ENCODE measurements around the gene WAPL. TPM values are rescaled to one million over a fixed set of nuclear protein-coding genes. Genes with fewer than 3 reads are reported as not detected.

The WAPL gene
- total and polyA plus RNA-seq, 12 donors = 11.1 to 44.5 (median 31.2) TPM

DNA sequence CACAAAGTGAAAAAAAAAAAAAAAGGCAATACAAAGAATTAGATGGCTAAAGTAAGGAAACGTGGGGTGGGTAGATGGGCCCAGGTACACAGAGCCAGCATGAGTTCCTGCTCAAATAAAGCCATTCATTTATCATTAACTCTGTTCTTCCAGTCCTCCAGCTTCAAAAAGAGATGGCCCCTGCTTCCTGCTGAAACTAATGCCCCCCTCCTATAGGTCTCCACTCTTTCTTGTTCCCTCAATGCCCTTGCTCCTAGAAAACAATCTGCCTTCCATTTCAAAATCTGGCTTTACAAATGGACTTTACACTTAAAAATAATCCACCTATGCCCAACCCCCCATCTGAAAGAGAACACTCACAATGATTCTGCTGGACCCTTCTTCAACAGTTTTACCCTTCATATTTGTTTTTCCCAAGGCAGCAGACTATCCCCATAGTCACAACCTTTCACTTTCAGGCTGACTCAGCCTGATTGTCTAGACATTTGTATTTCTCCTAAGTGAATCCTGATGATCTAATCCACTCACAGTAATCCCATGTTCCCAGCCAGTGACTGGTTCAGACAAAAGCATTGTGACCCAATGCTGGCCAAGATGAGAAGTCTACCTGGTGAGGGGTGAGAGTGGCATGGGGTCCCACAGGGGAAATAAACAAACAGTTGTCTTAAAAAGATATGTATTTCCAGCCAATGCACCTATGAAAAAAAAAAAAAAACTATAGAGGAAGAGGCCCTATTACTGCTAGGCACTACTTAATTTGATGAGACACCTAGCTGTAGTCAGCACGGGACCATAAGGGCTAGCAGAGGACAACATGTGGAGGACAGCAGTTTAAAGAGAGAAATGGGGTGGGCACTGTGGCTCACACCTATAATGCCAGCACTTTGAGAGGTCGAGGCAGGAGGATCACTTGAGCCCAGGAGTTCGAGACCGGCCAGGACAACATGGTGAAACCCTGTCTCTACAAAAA lies 80.4 kb downstream of the WAPL start:
- no peaks in the 10 kb centered on the region for H3K27me3 ChIP-seq
- no peak overlapping the region for H3K4me3 ChIP-seq
- 97 to 99% (median 98%) methylated on average over 5 of the region's 5 CpGs for WGBS, 4 donors
- intact Hi-C loops (cut with DNase I) = no loop called here
- no peaks in the 10 kb centered on the region for H3K9me3 ChIP-seq (replicated peaks in 1 of 3)
- peak in 2 of 7 donors; percentile 5 to 14 for DNase-seq
- H3K36me3 ChIP-seq (replicated peaks in 1 of 2) = peaks cover 0 to 73% of the 10 kb centered on the region in 2 donors
- H3K4me1 ChIP-seq (replicated peaks in 1 of 2) = peaks cover 0 to 17% of the 10 kb centered on the region in 2 donors
- TF ChIP-seq, protein P1, sequence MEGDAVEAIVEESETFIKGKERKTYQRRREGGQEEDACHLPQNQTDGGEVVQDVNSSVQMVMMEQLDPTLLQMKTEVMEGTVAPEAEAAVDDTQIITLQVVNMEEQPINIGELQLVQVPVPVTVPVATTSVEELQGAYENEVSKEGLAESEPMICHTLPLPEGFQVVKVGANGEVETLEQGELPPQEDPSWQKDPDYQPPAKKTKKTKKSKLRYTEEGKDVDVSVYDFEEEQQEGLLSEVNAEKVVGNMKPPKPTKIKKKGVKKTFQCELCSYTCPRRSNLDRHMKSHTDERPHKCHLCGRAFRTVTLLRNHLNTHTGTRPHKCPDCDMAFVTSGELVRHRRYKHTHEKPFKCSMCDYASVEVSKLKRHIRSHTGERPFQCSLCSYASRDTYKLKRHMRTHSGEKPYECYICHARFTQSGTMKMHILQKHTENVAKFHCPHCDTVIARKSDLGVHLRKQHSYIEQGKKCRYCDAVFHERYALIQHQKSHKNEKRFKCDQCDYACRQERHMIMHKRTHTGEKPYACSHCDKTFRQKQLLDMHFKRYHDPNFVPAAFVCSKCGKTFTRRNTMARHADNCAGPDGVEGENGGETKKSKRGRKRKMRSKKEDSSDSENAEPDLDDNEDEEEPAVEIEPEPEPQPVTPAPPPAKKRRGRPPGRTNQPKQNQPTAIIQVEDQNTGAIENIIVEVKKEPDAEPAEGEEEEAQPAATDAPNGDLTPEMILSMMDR (IDR thresholded peaks at IDR 0.05) = no peak
- TF ChIP-seq POLR2A (IDR thresholded peaks at IDR 0.05) = no peak
- no peak overlapping the region for H3K27ac ChIP-seq

DNA sequence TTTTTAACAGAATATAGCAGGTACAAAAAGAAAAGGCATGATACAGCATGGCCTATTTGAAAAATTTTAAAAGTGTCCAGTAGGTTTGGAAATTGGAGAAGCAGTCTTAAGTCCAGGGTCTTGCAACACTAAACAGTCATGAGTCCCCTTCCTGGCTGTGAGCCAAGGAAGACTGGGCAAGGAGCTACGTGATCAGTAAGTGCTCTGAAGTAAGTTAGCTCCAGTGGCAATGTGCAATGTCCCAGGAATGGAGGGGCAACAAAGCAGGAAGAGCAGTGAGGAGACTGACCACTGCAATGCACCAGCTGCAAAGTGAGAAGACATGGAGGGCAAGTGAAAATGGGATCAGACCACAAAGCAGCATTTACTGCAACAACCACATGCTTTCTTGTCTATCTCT lies 82.0 kb downstream of the WAPL start:
- peaks cover 0 to 17% of the 10 kb centered on the region in 2 donors for H3K4me1 ChIP-seq (replicated peaks in 1 of 2)
- no peaks in the 10 kb centered on the region for H3K9me3 ChIP-seq (replicated peaks in 1 of 3)
- H3K36me3 ChIP-seq (replicated peaks in 1 of 2) = peaks cover 0 to 67% of the 10 kb centered on the region in 2 donors
- peak overlapping the region in 1 of 5 donors; percentile 50 for H3K27ac ChIP-seq
- DNase-seq = peak; percentile 56 to 90 (median 87)
- H3K4me3 ChIP-seq = no peak overlapping the region
- TF ChIP-seq, protein P1 (IDR thresholded peaks at IDR 0.05) = peak in 3 of 6 experiments; percentile 13 to 28 (median 27)
- TF ChIP-seq POLR2A (IDR thresholded peaks at IDR 0.05) = no peak
- no peaks in the 10 kb centered on the region for H3K27me3 ChIP-seq
- intact Hi-C loops (cut with DNase I) = no loop called here
- 4 to 18% (median 10%) methylated on average over 1 of the region's 1 CpG for WGBS, 4 donors

DNA sequence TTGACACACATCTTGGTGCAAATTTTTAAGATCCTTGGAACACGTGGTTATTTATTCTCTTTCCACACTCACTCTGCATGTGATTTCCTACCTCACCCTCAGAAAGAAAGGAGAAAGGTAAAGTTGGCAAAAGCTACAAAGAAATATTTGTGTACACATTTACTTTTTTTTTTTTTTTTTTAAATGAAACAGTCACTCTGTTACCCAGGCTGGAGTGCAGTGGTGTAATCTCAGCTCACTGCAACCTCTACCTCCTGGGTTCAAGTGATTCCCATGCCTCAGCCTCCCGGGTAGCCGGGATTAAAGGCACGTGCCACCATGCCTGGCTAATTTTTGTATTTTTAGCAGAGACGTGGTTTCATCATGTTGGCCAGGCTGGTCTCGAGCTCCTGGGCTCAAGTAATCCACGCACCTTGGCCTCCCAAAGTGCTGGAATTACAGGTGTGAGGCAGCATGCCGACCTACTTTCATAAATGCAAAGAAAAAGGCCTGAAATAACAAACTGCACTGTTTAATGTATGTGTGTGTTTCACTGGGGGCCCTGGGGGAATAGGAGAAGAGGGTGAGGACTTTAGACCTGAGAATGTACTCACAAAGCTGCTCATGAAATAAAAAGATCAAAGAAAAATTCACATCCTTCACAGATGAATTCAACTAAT lies 83.4 kb downstream of the WAPL start:
- no peak overlapping the region for H3K27ac ChIP-seq
- DNase-seq = no peak
- no peak for TF ChIP-seq POLR2A (IDR thresholded peaks at IDR 0.05)
- TF ChIP-seq, protein P1 (IDR thresholded peaks at IDR 0.05) = no peak
- 85 to 92% (median 87%) methylated on average over 8 of the region's 8 CpGs for WGBS, 4 donors
- peaks cover 0 to 17% of the 10 kb centered on the region in 2 donors for H3K4me1 ChIP-seq (replicated peaks in 1 of 2)
- intact Hi-C loops (cut with DNase I) = no loop called here
- no peaks in the 10 kb centered on the region for H3K27me3 ChIP-seq
- peaks cover 0 to 58% of the 10 kb centered on the region in 2 donors for H3K36me3 ChIP-seq (replicated peaks in 1 of 2)
- H3K9me3 ChIP-seq (replicated peaks in 1 of 3) = no peaks in the 10 kb centered on the region
- H3K4me3 ChIP-seq = no peak overlapping the region

DNA sequence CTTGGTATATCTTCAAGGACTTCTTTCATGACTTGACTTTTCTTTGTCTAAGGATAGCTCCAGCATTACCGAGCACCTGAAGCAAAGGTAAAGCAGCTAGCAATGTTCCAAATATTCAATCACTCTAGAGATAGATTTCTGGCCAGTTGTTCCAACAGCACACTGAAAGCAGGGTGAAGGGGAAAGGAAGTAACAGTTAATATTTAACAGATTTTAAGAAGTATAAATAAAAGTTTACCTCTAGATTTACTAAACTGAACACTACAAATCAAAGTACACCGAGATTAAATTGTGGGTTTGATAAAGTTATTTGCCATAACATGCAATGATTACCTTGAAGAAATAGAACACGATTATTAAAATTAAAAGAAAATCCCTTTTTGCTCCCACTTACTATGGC lies 84.1 kb downstream of the WAPL start:
- no peak for DNase-seq
- intact Hi-C loops (cut with DNase I) = no loop called here
- Histone ChIP-seq H3K27ac (no peak overlapping the region), H3K4me1 (replicated peaks in 1 of 2) (peaks cover 0 to 17% of the 10 kb centered on the region in 2 donors), H3K27me3 (no peaks in the 10 kb centered on the region), H3K36me3 (replicated peaks in 1 of 2) (peaks cover 0 to 51% of the 10 kb centered on the region in 2 donors), H3K4me3 (no peak overlapping the region), H3K9me3 (replicated peaks in 1 of 3) (no peaks in the 10 kb centered on the region)
- WGBS, 4 donors = 78 to 88% (median 83%) methylated on average over 3 of the region's 3 CpGs
- TF ChIP-seq POLR2A (IDR thresholded peaks at IDR 0.05) = no peak
- TF ChIP-seq, protein P1 (IDR thresholded peaks at IDR 0.05) = no peak

Measured in adrenal gland (tissue), 12 donors.